GM23338 (cell line): ENCODE data around the gene NAXE.

Experiments
- CREB1 ChIP-seq: fragments of 250-450 bp; sonication (Bioruptor Pico); IDR thresholded peaks from 2 replicates; pipeline ENCODE4 v1.5.0; 2020; ENCODE audit warnings: low read depth, mild to moderate bottlenecking, moderate library complexity
- CTCF ChIP-seq, 2 experiments: fragments of 200-600 bp in 1 of 2; sonication (generic) in 1 of 2; conservative IDR thresholded peaks; 2 replicates each; pipeline versions ENCODE4 v1.5.1 to v1.6.1; 2016 to 2017; ENCODE audit warnings: antibody characterized with exemption in 2 of 2, low read depth in 2 of 2, mild to moderate bottlenecking in 2 of 2, moderate library complexity in 1 of 2
- EZH2 ChIP-seq: fragments of 200-600 bp; sonication (generic); IDR thresholded peaks from one replicate; pipeline ENCODE4 v1.8.0; 2017; ENCODE audit warnings: antibody characterized with exemption, mild to moderate bottlenecking, low read depth; ENCODE audit not compliant: unreplicated experiment
- JUNB ChIP-seq: IDR thresholded peaks from one replicate; pipeline ENCODE4 v1.6.1; 2016; ENCODE audit warnings: antibody characterized with exemption; ENCODE audit not compliant: unreplicated experiment
- POLR2AphosphoS5 ChIP-seq: IDR thresholded peaks from 2 replicates; pipeline ENCODE4 v1.6.1; 2016; ENCODE audit warnings: antibody characterized with exemption, low read depth
- ZNF331 ChIP-seq: fragments of 250-450 bp; sonication (Bioruptor Pico); IDR thresholded peaks from 2 replicates; pipeline ENCODE4 v1.5.0; 2020; ENCODE audit warnings: low read depth, mild to moderate bottlenecking, moderate library complexity
- TF ChIP-seq, protein P1 (sequence below): IDR thresholded peaks from one replicate; pipeline ENCODE4 v1.6.1; 2018; ENCODE audit warnings: antibody characterized with exemption; ENCODE audit not compliant: unreplicated experiment

DNA sequence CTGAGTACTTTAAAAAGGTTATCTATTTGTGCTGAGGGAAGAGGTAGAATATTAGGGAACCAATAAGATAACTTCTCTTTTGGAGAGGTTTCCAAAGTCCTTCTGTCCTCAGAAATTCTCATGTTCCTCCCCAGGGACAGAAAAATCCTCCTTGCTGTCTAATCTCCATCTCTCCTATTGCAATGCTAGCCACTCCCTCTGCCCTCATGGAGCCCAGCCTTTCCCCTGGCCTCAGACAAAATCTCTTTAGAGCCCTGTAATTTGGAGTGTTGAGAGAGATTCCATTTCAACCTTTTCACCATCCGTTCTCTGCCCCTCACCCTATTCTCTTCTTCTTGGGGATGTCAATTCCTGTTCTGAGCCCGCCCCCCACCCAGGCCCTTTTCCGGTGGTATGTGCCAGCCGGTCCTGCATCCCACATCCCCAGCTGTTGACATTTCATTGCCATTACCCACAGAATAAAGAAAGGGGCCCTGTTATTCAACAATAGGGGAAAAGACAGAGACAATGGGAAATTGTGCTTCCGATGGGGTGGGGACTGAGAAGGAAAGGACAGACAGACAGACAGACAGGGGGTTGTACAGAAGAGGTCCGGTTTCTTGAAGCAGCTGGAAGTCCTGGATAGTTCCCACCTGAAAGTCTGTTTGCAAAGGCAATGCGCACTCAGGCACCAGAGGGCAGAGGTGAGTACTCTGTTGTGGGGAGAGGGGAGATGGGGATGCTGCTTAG, 27.4 kb downstream of the NAXE start, which contains the start of gene HAPLN2:
- TF ChIP-seq CREB1 (CRISPR knock-in tag) (no peak), CTCF (conservative IDR thresholded peaks at IDR 0.05; ENCODE audit: low read depth in 2 of 2) (peak; percentile 74 to 88), POLR2AphosphoS5 (no peak), EZH2 (no peak), ZNF331 (CRISPR knock-in tag) (no peak), JUNB (no peak)
- TF ChIP-seq, protein P1, sequence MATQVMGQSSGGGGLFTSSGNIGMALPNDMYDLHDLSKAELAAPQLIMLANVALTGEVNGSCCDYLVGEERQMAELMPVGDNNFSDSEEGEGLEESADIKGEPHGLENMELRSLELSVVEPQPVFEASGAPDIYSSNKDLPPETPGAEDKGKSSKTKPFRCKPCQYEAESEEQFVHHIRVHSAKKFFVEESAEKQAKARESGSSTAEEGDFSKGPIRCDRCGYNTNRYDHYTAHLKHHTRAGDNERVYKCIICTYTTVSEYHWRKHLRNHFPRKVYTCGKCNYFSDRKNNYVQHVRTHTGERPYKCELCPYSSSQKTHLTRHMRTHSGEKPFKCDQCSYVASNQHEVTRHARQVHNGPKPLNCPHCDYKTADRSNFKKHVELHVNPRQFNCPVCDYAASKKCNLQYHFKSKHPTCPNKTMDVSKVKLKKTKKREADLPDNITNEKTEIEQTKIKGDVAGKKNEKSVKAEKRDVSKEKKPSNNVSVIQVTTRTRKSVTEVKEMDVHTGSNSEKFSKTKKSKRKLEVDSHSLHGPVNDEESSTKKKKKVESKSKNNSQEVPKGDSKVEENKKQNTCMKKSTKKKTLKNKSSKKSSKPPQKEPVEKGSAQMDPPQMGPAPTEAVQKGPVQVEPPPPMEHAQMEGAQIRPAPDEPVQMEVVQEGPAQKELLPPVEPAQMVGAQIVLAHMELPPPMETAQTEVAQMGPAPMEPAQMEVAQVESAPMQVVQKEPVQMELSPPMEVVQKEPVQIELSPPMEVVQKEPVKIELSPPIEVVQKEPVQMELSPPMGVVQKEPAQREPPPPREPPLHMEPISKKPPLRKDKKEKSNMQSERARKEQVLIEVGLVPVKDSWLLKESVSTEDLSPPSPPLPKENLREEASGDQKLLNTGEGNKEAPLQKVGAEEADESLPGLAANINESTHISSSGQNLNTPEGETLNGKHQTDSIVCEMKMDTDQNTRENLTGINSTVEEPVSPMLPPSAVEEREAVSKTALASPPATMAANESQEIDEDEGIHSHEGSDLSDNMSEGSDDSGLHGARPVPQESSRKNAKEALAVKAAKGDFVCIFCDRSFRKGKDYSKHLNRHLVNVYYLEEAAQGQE: no peak
